ENCODE results near the gene NUP214.
"Not testable (repeated sequence)": the region's sequence is repeated elsewhere in the genome, so short reads cannot be mapped to it uniquely, and the experiment has no call there.

The NUP214 gene

GRCh38 chr9:131149688-131150053, 24.3 kb downstream of the NUP214 start:
- Histone ChIP-seq H3K36me3 (replicated peaks) (peaks cover 82% of the 10 kb centered on the region), H3K27me3 (replicated peaks) (no peaks in the 10 kb centered on the region), H3K27ac (no peak overlapping the region), H3K4me3 (ENCODE audit: low read depth, low read length) (no peak overlapping the region)
- TF ChIP-seq CTCF (IDR thresholded peaks at IDR 0.05; ENCODE audit: low read depth, low read length, missing control alignments): no peak
- no peak for DNase-seq
- in situ Hi-C loops (cut with HindIII; ENCODE audit: low pct_ligation_motif_present, low sequenced_read_pairs): no loop called here

GRCh38 chr9:131153595-131153994, 28.2 kb downstream of the NUP214 start:
- in situ Hi-C loops (cut with HindIII; ENCODE audit: low pct_ligation_motif_present, low sequenced_read_pairs): no loop called here
- Histone ChIP-seq H3K27ac (peak overlapping the region; percentile 16), H3K27me3 (replicated peaks) (no peaks in the 10 kb centered on the region), H3K4me3 (ENCODE audit: low read depth, low read length) (no peak overlapping the region), H3K36me3 (replicated peaks) (peaks cover 61% of the 10 kb centered on the region)
- no peak for DNase-seq
- TF ChIP-seq CTCF (IDR thresholded peaks at IDR 0.05; ENCODE audit: low read depth, low read length, missing control alignments): no peak

- in situ Hi-C loops (cut with HindIII; ENCODE audit: low pct_ligation_motif_present, low sequenced_read_pairs); H3K4me3 ChIP-seq (ENCODE audit: low read depth, low read length); DNase-seq; H3K27me3 ChIP-seq (replicated peaks): not testable (repeated sequence)
- H3K27ac ChIP-seq: peak overlapping the region; percentile 8
- peaks cover 61% of the 10 kb centered on the region for H3K36me3 ChIP-seq (replicated peaks)
Observed at GRCh38 chr9:131158673-131159072, 33.3 kb downstream of the NUP214 start.

GRCh38 chr9:131160416-131161112, 35.2 kb downstream of the NUP214 start:
- Histone ChIP-seq H3K36me3 (replicated peaks) (peaks cover 55% of the 10 kb centered on the region), H3K27me3 (replicated peaks) (no peaks in the 10 kb centered on the region), H3K27ac (no peak overlapping the region), H3K4me3 (ENCODE audit: low read depth, low read length) (no peak overlapping the region)
- in situ Hi-C loops (cut with HindIII; ENCODE audit: low pct_ligation_motif_present, low sequenced_read_pairs): no loop called here
- no peak for TF ChIP-seq CTCF (IDR thresholded peaks at IDR 0.05; ENCODE audit: low read depth, low read length, missing control alignments)
- DNase-seq: no peak

GRCh38 chr9:131161585-131161984, 36.2 kb downstream of the NUP214 start:
- TF ChIP-seq CTCF (IDR thresholded peaks at IDR 0.05; ENCODE audit: low read depth, low read length, missing control alignments): no peak
- peaks cover 57% of the 10 kb centered on the region for H3K36me3 ChIP-seq (replicated peaks)
- in situ Hi-C loops (cut with HindIII; ENCODE audit: low pct_ligation_motif_present, low sequenced_read_pairs): no loop called here
- H3K4me3 ChIP-seq (ENCODE audit: low read depth, low read length): no peak overlapping the region
- DNase-seq: no peak
- H3K27ac ChIP-seq: no peak overlapping the region
- H3K27me3 ChIP-seq (replicated peaks): no peaks in the 10 kb centered on the region

GRCh38 chr9:131162886-131163285, 37.5 kb downstream of the NUP214 start:
- Histone ChIP-seq H3K27ac (peak overlapping the region; percentile 34), H3K27me3 (replicated peaks) (no peaks in the 10 kb centered on the region), H3K4me3 (ENCODE audit: low read depth, low read length) (no peak overlapping the region), H3K36me3 (replicated peaks) (peaks cover 56% of the 10 kb centered on the region)
- no peak for TF ChIP-seq CTCF (IDR thresholded peaks at IDR 0.05; ENCODE audit: low read depth, low read length, missing control alignments)
- no peak for DNase-seq
- in situ Hi-C loops (cut with HindIII; ENCODE audit: low pct_ligation_motif_present, low sequenced_read_pairs): no loop called here
